Fibroblast of lung (primary cell): ENCODE results near the gene KAT8. TPM values are rescaled to one million over a fixed set of nuclear protein-coding genes. Genes with fewer than 3 reads are reported as not detected.
"Not testable (repeated sequence)": the region's sequence is repeated elsewhere in the genome, so short reads cannot be mapped to it uniquely, and the experiment has no call there.

ENCODE experiments used
- DNase-seq, 2 donors: peaks; one replicate each; pipeline versions ENCODE4 v3.0.0 to v3.0.0-alpha.2; 2010; ENCODE audit warnings: low read depth in 2 of 2
- H2AFZ ChIP-seq: 2 replicates; pipeline ENCODE4 v1.5.1; 2012; ENCODE audit warnings: low read length, control low read depth, inconsistent platforms
- H3K27ac ChIP-seq: 2 replicates; pipeline ENCODE4 v1.5.1; 2011; ENCODE audit warnings: low read length, control low read depth; ENCODE audit not compliant: insufficient read depth
- H3K27me3 ChIP-seq: 2 replicates; pipeline ENCODE4 v1.5.1; 2011; ENCODE audit warnings: mild to moderate bottlenecking, low read length; ENCODE audit not compliant: control insufficient read depth, insufficient read depth
- H3K36me3 ChIP-seq: 2 replicates; pipeline ENCODE4 v1.5.1; 2011; ENCODE audit warnings: low read length; ENCODE audit not compliant: control insufficient read depth, insufficient read depth
- H3K4me1 ChIP-seq: 2 replicates; pipeline ENCODE4 v1.5.1; 2011; ENCODE audit warnings: low read length; ENCODE audit not compliant: control insufficient read depth, insufficient read depth; ENCODE audit errors: extremely low read depth
- H3K4me2 ChIP-seq: 2 replicates; pipeline ENCODE4 v1.5.1; 2011; ENCODE audit warnings: low read length, control low read depth; ENCODE audit not compliant: insufficient read depth; ENCODE audit errors: extremely low read depth
- H3K4me3 ChIP-seq, 4 experiments: fragments of 200-600 bp in 1 of 4; sonication (generic) in 1 of 4; replicated peaks in 1 of 4; 2 replicates each; pipeline ENCODE4 v1.5.1; 2011 to 2016; ENCODE audit warnings: low read length in 4 of 4, low read depth in 3 of 4, mild to moderate bottlenecking in 3 of 4, control low read depth in 2 of 4, inconsistent platforms in 1 of 4, mixed read lengths in 1 of 4; ENCODE audit not compliant: insufficient read depth in 1 of 4; ENCODE audit errors: control extremely low read depth in 1 of 4
- H3K79me2 ChIP-seq: 2 replicates; pipeline ENCODE4 v1.5.1; 2012; ENCODE audit warnings: mild to moderate bottlenecking, low read length, inconsistent platforms; ENCODE audit not compliant: control insufficient read depth, insufficient read depth
- H3K9ac ChIP-seq: 2 replicates; pipeline ENCODE4 v1.5.1; 2011; ENCODE audit warnings: mild to moderate bottlenecking, low read length, control low read depth; ENCODE audit not compliant: insufficient read depth
- H3K9me3 ChIP-seq: 2 replicates; pipeline ENCODE4 v1.5.1; 2012; ENCODE audit warnings: low read depth, low read length; ENCODE audit not compliant: control insufficient read depth, insufficient read depth
- H4K20me1 ChIP-seq: 2 replicates; pipeline ENCODE4 v1.5.1; 2011; ENCODE audit warnings: low read length; ENCODE audit not compliant: control insufficient read depth, insufficient read depth; ENCODE audit errors: extremely low read depth
- EZH2 ChIP-seq: IDR thresholded peaks from 2 replicates; pipeline ENCODE4 v1.5.1; 2012; ENCODE audit warnings: low read length, control low read depth, mild to moderate bottlenecking; ENCODE audit errors: missing control alignments
- polyA plus RNA-seq, 2 donors: library from polyadenylated mRNA; depleted of rRNA in 1 of 2; stranded (reverse) in 1 of 2; unstranded in 1 of 2; fragments of >200 nt; gene quantifications; 2 replicates each; pipeline ENCODE4 v1.2.1, GENCODE V29; 2011 to 2012; ENCODE audit warnings: missing spikeins in 1 of 2
- total RNA-seq: library from RNA; depleted of rRNA; stranded (reverse); fragments of >200 nt; gene quantifications from 2 replicates; pipeline ENCODE4 v1.2.1, GENCODE V29; 2014
- TF ChIP-seq, protein P1 (sequence below), 2 donors: IDR thresholded peaks in 1 of 2; conservative IDR thresholded peaks in 1 of 2; 1 replicate in 1 of 2; 2 replicates in 1 of 2; pipeline ENCODE4 v1.5.1; 2011 to 2012; ENCODE audit warnings: low read length in 2 of 2, control low read depth in 1 of 2, inconsistent platforms in 1 of 2, low read depth in 1 of 2, mild to moderate bottlenecking in 1 of 2

KAT8 gene
- total and polyA plus RNA-seq, 2 donors (not counting 1 experiment from before 2014, with no cell fraction given) = 23.9 to 30.4 TPM

DNA sequence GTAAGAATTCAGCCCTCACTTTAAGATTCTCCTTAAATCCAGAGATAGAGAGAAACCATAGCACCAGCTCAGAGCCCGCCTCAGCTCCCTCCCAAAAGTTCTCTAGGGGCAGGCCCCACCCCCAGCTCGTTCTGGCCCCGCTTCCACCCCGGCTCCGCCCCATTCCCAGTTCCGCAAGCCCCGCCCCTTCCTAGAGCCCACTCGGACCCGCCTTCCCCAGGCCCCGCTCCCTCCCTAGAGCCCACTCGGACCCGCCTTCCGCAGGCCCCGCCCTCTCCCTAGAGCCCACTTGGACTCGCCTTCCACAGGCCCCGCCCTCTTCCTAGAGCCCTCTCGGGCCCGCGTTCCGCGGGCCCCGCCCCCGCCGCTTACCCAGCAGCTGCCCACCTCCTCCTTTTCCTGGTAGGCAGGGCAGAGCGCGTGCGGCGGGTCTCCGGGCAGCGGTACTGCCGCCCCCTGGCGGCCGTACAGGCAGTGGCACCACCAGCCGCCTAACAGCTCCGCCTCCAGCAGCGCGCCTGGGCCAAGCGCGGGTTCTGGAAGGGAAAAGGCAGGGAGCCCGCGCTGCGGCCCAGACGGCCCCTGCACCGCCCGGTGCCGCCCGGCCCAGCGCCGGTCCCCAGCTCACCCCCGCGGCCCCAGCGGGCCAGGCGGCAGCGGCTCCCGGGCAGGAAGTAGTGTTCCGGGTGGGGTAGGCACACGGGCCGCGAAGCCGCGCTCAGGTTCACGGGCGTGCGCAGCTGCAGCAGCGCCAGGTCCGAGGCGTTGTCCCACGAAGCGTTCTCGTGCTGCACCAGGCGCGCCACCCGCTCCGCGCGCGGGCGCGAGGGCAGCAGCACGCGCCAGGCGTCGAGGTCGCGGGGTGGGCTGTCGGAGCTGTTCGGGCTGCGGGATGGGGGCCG is 24.9 kb downstream of the KAT8 start:
- Histone ChIP-seq H3K4me1 (peaks cover 9% of the 10 kb centered on the region), H2AFZ (peak overlapping the region; percentile 87), H3K4me2 (peak overlapping the region; percentile 93), H3K27ac (peak overlapping the region; percentile 56), H3K9me3 (no peaks in the 10 kb centered on the region), H3K36me3 (no peaks in the 10 kb centered on the region), H3K79me2 (no peaks in the 10 kb centered on the region), H4K20me1 (no peaks in the 10 kb centered on the region), H3K9ac (peak overlapping the region; percentile 58), H3K27me3 (peaks cover 10% of the 10 kb centered on the region), H3K4me3 (peak overlapping the region; percentile 38 to 54 (median 44))
- TF ChIP-seq, protein P1, sequence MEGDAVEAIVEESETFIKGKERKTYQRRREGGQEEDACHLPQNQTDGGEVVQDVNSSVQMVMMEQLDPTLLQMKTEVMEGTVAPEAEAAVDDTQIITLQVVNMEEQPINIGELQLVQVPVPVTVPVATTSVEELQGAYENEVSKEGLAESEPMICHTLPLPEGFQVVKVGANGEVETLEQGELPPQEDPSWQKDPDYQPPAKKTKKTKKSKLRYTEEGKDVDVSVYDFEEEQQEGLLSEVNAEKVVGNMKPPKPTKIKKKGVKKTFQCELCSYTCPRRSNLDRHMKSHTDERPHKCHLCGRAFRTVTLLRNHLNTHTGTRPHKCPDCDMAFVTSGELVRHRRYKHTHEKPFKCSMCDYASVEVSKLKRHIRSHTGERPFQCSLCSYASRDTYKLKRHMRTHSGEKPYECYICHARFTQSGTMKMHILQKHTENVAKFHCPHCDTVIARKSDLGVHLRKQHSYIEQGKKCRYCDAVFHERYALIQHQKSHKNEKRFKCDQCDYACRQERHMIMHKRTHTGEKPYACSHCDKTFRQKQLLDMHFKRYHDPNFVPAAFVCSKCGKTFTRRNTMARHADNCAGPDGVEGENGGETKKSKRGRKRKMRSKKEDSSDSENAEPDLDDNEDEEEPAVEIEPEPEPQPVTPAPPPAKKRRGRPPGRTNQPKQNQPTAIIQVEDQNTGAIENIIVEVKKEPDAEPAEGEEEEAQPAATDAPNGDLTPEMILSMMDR (conservative IDR thresholded peaks at IDR 0.05 in 1 of 2, IDR thresholded peaks at IDR 0.05 in 1 of 2; ENCODE audit: low read depth in 1 of 2, low read length in 2 of 2) = peak; percentile 75 to 81
- no peak for TF ChIP-seq EZH2
- DNase-seq = peak; percentile 96 to 99

DNA sequence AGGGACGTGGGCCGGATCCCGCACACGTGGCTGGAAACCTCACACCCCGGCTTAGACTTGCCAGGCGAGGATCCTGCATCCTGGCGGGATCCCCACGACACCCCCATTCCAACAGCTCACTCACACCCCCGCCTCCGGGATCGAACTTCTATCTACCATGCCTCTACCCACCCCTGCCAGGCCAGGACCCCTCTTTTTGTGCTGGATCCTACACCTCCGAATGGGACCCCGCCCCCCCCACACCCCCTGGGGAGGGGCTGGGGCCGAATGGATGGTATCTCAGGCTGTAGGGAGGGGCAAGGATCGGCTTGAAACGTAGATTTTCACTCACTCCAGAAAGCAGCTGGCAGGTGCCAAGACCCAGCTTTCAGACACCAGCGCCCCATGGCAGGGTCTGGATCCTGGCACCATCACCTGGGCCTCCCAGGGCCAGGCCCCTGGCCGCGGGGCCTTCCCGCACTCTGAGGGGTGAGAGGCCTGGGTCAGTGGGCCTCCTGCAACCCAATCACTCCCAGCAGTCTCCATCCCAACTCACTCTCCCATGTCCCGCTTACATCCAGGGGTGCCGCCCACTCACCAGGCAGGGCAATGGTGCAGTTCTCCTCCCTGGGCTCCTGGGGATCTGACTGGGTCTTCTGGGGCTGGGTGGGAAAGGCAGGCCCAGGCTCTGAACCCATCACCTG is 25.7 kb downstream of the KAT8 start:
- Histone ChIP-seq H3K27ac (no peak overlapping the region), H3K9ac (peak overlapping the region; percentile 58), H3K4me1 (peaks cover 9% of the 10 kb centered on the region), H2AFZ (peak overlapping the region; percentile 86), H3K9me3 (no peaks in the 10 kb centered on the region), H4K20me1 (no peaks in the 10 kb centered on the region), H3K27me3 (peaks cover 17% of the 10 kb centered on the region), H3K36me3 (no peaks in the 10 kb centered on the region), H3K4me2 (peak overlapping the region; percentile 77), H3K79me2 (no peaks in the 10 kb centered on the region), H3K4me3 (peak overlapping the region in 2 of 4 experiments; percentile 38 to 52)
- DNase-seq = no peak
- TF ChIP-seq EZH2 = no peak
- TF ChIP-seq, protein P1 (conservative IDR thresholded peaks at IDR 0.05 in 1 of 2, IDR thresholded peaks at IDR 0.05 in 1 of 2; ENCODE audit: low read depth in 1 of 2, low read length in 2 of 2) = no peak

DNA sequence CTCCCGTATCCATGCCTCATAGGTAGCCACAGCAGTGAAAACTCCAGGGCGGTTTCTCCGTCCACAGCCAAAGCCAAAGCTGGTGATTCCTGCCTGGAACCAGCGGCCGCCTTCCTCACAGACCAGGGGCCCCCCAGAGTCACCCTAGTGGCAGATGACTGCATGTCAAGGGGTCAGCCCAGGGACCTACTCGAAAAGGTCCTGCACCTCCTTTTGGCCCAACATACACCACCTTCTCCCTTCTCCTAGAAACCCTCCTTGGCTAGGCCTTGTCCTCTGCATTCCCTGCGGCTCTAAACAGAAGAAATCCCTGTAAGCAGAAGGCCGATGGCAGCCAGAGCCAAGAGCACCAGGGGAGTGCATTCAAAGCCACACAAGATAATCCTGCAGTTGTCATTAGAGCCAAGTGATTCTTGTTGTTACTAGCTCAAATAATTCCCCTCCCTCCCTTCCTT is 26.3 kb downstream of the KAT8 start:
- peaks cover 21% of the 10 kb centered on the region for H3K27me3 ChIP-seq
- no peak overlapping the region for H3K4me2 ChIP-seq
- TF ChIP-seq EZH2 = no peak
- TF ChIP-seq, protein P1 (conservative IDR thresholded peaks at IDR 0.05 in 1 of 2, IDR thresholded peaks at IDR 0.05 in 1 of 2; ENCODE audit: low read depth in 1 of 2, low read length in 2 of 2) = no peak
- H3K79me2 ChIP-seq = no peaks in the 10 kb centered on the region
- no peak overlapping the region for H3K4me3 ChIP-seq
- no peak overlapping the region for H3K9ac ChIP-seq
- H2AFZ ChIP-seq = no peak overlapping the region
- no peak for DNase-seq
- no peak overlapping the region for H3K27ac ChIP-seq
- H3K36me3 ChIP-seq = no peaks in the 10 kb centered on the region
- H3K9me3 ChIP-seq = no peaks in the 10 kb centered on the region
- H3K4me1 ChIP-seq = peaks cover 7% of the 10 kb centered on the region
- no peaks in the 10 kb centered on the region for H4K20me1 ChIP-seq

DNA sequence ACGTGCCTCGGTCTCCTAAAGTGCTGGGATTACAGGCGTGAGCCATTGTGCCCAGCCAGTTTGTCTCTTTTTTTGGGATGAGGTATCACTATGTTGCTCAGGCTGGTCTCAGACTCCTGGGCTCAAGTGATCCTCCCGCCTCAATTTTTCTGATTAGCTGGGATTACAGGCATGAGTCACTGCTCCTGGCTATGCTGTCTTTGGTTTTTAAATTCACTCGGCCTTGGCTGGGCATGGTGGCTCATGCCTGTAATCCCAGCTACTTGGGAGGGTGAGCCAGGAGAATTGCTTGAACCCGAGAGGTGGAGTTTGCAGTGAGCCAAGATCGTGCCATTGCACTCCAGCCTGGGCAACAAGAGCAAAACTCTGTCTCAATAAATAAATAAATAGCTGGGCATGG is 27.0 kb downstream of the KAT8 start:
- not testable (repeated sequence) for H2AFZ ChIP-seq, H3K4me2 ChIP-seq, H3K79me2 ChIP-seq, H3K4me3 ChIP-seq, H3K4me1 ChIP-seq, H3K9me3 ChIP-seq, H3K36me3 ChIP-seq, H4K20me1 ChIP-seq, H3K9ac ChIP-seq, H3K27ac ChIP-seq
- H3K27me3 ChIP-seq = peaks cover 23% of the 10 kb centered on the region
- DNase-seq = peak in 1 of 2 donors; percentile 16
